Cerebellar nuclear complex (tissue), 1 donor: ENCODE measurements around the gene TMEM86A.
A peak's percentile ranks its signal among the peaks of the same experiment; 100 is the strongest.
"Not testable (repeated sequence)": the region's sequence is repeated elsewhere in the genome, so short reads cannot be mapped to it uniquely, and the experiment has no call there.

Experiments
- DNase-seq, 2 experiments: peaks; one replicate each; lab custom pipeline; 2025; lab: John Stamatoyannopoulos, UW

TMEM86A gene

GRCh38 chr11:18698341-18699268 lies at the start of gene TMEM86A:
TMEM86A (plus strand) TSS chr11:18698779; CDS start chr11:18698887, 108 bp downstream.
- peak; percentile 26 to 80 for DNase-seq

DNA sequence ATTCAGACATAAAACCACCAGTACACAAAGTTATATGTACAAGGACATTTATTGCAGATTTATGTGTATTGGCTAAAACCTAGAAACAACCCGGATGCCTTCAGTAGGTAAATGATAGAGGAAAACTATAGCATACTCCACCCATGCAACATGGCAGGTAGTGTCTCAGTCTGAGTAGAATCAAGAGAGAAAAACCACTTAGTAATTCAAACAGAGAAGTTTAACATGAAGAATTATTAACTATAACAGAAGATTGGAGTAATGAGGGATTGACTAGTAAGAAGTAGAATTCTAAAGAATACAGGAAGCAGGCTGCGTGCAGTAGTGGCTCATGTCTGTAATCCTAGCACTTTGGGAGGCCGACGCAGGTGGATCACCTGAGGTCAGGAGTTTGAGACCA lies 48.2 kb upstream of the TMEM86A start:
- no peak for DNase-seq

GRCh38 chr11:18650859-18651557 lies 47.6 kb upstream of the TMEM86A start:
- no peak for DNase-seq

- no peak for DNase-seq
Measured at GRCh38 chr11:18657673-18658072, 40.9 kb upstream of the TMEM86A start.

DNA sequence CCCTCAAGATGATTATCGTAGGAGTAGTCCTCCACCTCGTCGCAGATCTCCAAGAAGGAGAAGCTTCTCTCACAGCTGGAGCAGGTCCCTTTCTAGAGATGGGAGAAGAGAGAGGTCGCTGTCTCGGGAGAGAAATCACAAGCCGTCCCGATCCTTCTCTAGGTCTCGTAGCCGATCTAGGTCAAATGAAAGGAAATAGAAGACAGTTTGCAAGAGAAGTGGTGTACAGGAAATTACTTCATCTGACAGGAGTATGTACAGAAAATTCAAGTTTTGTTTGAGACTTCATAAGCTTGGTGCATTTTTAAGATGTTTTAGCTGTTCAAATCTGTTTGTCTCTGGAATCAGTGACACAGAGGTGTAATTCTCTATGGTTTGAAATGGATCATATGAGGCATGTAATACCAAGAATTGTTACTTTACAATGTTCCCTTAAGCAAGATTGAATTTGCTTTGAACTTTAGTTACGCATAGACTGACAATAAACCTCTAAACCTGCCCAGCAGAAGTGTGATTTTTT lies 33.2 kb upstream of the TMEM86A start:
- not testable (repeated sequence) for DNase-seq

- no peak for DNase-seq
Measured at GRCh38 chr11:18668131-18668530, 30.4 kb upstream of the TMEM86A start.

DNA sequence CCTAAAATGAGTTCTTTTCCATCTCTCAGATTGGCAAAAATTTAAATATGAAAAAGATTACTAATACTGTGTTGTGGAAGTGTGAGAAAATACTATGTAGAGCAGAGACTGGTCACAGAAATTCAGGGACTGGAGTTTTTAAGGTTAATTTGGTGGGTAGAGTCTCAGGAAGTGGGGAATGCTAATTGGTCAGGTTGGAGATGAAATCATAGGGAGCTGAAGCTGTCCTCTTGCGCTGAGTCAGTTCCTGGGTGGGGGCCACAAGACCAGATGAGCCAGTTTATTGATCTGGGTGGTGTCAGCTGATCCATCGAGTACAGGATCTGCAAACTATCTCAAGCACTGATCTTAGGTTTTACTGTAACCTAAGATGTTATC lies 29.4 kb upstream of the TMEM86A start:
- DNase-seq: no peak

GRCh38 chr11:18669711-18670110 lies 28.9 kb upstream of the TMEM86A start:
- DNase-seq: no peak

DNA sequence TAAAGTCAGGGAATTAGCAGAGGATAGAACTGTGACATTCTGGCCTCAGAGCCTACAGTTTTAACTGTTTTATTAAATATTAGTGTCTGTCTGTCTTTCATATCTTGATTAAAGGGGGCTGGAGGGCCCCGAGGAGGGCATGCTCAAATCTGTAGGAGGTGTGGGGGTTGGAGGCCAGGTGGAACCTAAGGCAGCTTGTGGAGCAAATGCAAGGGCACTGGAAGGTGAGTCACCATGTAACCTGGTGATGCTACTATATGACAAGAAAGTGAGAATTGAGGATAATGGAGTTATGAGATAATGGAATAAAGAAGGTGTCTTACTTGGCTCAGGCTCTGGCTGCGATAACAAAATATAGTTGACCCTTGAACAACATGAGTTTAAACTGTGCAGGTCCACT lies 27.3 kb upstream of the TMEM86A start:
- no peak for DNase-seq

- DNase-seq: not testable (repeated sequence)
Measured at GRCh38 chr11:18672209-18672608, 26.4 kb upstream of the TMEM86A start.

DNA sequence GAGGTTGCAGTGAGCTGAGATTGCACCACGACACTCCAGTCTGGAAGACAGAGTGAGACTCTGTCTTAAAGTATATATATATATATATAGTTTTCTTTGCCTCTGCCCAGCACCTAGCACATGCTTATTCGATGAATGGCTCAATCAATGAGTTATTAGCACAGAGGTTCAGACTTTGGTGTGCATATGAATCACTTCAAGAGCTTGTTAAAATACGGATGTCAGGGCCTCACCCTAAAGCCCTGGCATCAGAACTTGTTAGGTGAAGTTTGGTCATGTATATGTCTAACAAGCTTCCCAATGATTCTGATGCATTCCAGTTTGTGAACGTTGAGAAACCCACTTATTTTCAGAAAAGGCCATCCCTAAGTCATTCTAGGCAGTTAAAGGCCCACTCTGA lies 21.8 kb upstream of the TMEM86A start:
- no peak for DNase-seq

DNA sequence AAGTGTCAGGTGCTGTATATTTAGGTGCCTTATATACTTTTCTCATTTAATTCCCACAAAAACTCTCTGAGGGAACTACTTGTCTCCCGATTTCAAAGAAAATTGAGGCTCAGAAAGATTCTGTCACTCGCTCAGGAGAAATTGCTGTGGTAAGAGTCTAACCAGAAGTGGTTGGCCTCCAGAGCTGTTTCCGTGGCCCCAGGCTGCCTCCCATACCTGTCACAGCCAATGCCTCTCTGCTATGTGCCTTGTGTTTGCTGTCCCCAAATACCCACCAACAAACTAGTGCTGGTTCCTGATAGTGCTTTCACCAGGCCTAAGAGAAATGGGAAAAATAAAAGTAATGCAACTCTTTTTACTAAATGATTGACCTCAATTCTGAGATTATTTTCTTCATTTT lies 21.0 kb upstream of the TMEM86A start:
- no peak for DNase-seq

GRCh38 chr11:18681949-18682348 lies 16.6 kb upstream of the TMEM86A start:
- DNase-seq: not testable (repeated sequence)

GRCh38 chr11:18682466-18682865 lies 16.1 kb upstream of the TMEM86A start:
- DNase-seq: no peak

DNA sequence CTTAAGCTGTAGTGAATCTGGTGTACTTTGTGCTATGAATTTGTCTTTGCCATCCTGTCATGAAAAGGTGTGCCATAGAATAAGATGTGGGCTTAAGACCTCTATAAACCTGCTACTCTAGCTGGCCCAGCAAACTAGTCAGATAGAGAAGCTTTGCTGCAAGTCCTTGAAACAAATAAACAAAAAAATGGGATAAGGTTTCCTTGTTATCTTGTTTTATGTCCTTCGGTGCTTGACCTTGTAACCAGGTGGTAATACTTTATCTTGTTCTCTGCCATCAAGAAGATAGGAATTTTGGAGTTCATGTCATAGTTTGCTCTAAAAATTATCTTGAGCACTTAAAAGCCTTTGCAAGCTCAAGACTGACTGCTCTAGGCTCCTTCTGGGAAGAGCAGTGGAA lies 14.3 kb upstream of the TMEM86A start:
- no peak for DNase-seq

- DNase-seq: not testable (repeated sequence)
Measured at GRCh38 chr11:18691467-18692140, 7.0 kb upstream of the TMEM86A start.

DNA sequence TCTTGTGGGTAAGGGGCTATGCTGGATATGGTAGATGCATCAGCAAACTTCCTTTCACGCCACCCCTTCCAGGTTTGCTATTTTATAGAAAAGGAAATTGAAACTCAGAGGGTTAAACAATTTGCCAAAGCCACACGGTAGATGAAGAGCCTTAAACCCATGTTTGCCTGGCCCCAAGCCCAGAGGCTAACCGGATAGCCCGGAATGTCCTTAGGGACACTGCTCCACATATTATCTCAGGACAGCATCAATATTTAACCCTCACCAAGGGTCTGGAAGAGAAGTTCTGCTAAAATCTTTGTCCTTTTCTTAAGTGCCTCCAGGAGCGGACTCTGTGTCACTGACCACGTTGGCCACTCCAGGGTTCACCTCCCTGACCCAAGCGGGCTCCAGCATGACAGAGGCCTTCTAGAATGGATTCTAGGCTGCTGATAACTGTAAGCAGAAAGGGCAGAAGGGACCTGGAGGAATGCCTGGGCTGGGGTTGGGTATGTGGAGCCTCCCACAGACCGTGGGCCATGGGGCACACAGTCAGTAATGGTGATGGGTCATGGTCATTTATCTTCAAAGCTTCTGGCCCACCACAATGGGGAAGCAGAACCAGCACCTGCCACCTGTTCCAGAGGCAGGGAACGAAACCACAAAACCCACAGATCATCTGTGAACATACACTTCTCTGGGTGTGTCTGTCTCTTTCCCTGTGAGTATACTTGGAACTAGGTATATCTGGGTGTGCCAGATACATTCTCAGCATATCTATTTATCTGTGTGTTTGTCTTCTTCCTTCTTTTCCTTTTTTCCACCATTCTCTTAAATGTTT lies 5.4 kb upstream of the TMEM86A start:
- no peak for DNase-seq

DNA sequence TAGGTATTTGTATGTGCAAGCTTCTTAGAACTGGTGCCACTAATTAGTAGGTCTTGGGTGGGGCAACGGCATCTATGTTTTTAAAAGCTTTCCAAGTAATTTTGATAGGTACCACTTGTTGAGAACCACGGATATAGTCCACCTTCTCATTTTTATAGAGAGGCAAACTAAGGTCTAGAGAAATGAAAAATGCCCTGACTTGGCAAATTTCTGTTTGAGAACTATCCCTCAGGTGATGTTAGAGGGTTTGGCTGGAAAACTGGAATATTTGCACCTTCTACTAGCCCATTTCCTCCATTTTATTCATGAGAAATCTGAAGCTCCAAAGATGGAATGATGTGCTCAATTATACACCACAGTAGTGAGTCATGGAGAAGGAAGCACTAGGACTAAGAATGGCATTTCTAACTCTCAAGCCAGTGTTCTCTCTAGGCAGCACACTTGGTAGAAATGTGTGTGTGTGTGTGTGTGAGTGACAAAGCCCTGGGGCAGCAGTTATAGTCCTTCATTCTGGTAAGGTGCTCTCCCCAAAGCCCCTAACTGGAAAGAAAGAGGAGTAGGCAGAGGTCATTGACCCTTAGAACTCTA lies 1.8 kb upstream of the TMEM86A start:
- DNase-seq: no peak

DNA sequence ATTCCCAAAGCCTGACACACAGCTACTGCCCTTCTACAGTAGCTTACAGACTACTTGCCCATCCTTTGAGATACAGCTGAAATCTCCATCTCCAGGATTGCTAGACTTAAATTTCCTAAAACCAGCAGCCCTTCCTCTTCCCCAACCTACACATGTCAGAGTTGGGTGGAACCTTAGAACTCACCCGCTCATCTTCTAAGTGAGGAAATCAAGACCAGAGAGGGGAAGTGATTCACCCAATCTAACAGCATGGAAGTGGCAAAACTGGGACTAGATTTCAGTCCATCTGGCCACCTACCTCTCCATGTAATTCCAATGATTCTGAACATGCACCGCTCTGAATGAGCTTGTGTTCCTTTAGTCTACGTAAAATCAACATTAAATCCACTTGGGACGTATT lies 1.0 kb upstream of the TMEM86A start:
- DNase-seq: no peak

DNA sequence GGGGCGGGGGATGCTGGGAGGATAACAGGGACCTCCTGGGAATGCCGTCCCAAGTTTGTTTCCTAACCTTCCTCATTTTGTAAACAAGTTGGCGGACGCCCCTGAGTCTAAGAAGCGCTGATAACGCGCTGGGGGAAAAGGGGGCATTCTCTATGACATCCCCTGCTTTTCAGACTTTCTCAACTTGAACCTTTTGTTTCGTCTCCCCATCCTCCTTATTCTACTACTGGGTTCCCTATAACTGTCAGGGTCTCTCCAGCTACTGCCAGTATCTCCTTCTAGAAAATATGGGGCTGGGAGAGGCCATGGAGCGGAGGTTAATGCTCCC lies 654 bp downstream of the TMEM86A start:
- no peak for DNase-seq

- DNase-seq: no peak
Measured at GRCh38 chr11:18699848-18700261, 1.3 kb downstream of the TMEM86A start.
